ENCODE data around the gene PTGDS.

The PTGDS gene

GRCh38 chr9:137009938-137010732, 32.8 kb downstream of the PTGDS start:
- DNase-seq (ENCODE audit: low read depth): no peak

DNA sequence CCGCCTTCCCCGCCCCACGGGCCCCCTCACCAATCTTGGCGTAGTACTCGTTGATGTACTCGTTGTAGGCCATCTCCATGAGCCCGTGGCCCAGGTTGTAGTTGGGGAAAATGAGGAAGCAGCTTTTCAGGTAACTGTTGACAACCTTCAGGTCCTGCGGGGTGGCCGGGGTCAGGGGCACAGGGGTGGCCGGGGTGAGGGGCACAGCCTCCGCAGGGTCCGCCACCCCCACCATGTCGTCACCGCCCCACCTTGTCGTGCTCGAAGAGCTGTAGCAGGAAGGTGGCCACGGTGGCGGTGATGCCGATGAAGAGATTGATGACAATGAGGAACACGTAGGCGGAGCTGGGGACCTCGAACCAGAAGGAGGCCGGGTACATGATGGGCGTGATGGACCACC, 33.9 kb downstream of the PTGDS start:
- DNase-seq (ENCODE audit: low read depth): no peak

GRCh38 chr9:137011907-137012675, 34.8 kb downstream of the PTGDS start:
- DNase-seq (ENCODE audit: low read depth): no peak

DNA sequence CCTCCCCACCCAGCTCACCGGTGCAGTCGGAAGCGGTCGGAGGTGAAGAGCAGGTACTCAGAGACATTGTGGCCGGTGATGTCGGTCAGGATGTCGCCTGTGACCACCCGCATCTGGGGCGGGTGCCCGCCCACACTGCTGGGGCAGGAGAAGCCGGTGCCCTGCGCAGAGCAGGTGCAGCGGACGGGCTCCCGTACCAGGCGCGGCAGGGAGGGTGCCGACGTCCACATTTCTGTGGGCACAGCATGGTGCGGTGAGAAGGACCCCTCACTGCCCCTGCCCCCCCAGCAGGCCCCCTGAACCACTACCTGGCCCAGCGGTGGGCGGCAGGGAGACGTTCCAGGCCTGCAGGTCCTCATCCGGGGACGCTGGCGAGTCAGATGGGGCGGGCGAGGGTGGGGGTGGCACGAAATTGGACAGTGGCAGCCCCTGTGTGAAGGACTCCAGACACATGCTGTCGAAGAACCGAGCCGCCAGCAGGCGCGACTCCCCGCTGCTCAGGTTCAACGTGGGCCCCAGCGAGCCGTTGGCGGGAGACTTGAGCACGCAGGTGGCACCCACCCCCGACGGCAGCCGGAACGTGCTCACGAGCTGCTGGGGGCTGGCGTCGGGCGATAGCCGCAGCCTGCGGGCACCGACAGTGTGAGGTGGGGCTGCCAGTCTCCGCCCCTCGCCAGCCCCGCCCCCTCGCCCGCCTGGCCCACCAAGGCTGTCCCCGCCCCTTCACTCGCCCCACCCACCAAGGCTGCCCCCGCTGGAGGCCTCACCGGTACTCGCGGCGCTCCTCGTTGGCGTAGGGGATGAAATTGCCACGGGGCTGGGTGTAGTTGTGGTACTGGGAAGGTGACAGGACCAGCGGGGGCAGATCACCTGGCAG, 35.6 kb downstream of the PTGDS start:
- no peak for DNase-seq (ENCODE audit: low read depth)

DNA sequence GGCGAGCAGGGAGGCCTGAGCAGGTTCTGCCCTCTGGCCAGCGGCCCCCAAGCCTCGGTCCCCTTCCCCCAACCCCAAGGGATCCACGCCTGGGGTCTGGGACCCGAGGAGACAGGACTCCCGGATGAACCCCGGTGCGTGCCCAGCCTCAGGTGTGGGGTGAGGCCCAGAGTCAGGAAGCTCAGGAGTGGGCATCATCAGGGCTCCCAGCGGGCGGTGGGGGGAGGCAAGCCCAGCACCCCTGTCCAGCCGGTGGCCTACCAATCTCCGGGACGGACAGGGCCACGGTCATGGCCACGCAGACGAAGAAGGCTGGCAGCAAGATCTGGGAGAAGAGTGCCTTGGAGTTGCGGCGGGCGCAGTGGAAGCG, 36.3 kb downstream of the PTGDS start:
- DNase-seq (ENCODE audit: low read depth): no peak

GRCh38 chr9:137014166-137014565, 36.9 kb downstream of the PTGDS start:
- DNase-seq (ENCODE audit: low read depth): no peak

DNA sequence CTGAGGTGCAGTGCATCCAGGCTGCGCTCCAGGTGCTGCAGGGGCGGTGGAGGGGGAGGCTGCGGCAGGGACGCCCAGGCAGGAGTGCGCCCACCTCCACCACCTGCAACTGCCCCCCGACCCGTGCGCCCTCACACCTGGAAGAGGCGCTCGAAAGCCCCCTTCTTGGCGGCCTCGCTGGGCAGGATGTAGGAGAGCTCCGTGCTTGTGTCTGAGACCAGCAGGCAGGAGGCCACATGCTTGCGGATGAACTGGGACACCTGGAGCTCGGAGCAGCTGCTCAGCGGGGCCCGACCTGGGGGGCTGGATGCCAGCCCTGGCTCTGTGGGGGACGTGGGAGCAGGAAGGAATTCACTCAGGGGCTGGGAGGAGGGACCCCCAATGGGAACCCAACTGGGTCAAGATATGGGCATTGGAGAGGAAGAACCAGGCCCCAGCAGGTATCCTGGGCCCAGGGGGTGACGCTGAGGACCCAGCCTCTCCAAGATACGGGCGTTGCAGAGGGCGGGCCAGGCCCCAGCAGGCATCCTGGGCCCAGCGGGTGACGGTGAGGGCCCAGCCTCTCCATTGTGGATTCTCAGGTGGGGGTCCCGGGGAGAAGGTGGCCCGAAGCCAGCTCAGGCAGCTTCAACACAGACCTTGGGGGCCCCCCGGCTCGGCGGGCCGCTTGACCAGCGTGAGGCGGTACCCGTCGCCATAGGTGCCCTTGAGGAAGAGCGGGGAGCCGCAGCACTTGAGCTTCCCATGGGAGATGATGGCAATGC, 37.7 kb downstream of the PTGDS start:
- DNase-seq (ENCODE audit: low read depth): no peak

DNA sequence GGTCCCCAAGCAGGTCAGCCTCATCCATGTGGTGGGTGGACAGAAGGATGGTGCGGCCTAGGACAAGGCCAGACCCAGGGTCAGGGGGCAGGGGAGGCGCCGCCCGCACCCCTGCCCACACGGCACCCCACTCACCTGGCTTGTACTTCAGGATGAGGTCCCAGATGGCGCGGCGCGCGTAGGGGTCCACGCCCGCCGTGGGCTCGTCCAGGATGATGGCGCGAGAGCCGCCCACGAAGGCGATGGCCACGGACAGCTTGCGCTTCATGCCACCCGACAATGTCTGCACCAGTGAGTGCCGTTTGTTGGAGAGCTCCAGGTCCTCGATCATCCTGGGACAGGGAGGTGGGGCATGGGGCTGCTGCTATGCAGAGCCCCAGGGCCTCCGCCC, 38.2 kb downstream of the PTGDS start:
- DNase-seq (ENCODE audit: low read depth): no peak

DNA sequence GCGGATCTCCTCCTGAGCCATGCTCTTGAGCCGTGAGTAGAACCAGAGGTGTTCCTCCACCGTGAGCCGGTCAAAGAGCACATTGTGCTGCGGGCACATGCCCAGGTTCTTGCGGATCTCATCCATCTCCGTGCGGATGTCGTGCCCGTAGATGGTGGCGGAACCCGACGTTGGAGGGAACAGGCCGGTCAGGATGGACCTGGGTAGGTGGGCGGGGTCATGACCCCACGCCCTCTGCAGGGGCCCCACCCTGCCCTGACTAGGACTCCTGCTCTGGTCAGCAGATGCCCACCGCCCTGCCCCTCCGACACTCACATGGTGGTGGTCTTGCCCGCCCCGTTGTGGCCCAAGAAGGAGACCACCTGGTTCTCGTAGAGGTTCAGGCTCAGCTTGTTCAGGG, 38.7 kb downstream of the PTGDS start:
- no peak for DNase-seq (ENCODE audit: low read depth)

DNA sequence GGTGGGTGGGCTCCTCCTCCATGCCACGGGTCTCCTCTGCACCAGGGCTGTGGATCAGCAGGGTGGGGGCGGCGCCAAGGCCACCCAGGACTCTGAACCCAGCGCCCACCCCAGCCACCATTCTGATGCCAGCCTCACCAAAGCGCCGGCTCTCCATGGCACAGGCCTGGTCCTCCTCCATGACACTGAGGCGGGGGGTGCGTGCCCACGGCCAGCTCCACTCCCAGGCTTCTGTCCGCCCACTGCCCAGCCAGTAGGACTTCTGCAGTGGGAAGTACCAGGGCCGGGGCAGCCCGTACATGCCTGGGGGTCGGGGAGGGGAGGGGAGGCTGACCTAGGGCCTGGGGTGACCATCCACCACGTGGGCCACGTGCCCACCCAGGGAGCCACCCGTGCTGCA, 39.1 kb downstream of the PTGDS start:
- no peak for DNase-seq (ENCODE audit: low read depth)

DNA sequence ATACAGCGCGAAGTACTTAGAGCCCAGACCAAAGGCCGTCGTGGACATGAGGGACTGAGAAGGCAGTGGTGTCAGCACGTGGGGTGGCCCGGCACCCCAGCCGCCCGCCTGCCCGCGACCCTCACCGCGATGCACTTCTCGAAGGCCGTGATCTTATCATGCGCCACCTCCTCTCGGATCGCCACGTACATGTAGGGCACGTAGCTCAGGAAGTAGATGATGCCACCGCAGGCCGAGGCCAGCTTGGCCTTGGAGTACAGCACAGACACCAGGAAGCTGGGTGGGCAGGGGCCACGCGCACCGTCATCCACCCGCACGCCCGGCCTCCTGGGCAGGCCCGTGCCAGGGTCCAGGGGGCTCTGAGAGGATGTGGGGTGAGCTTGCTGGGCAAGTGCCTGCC, 39.8 kb downstream of the PTGDS start:
- no peak for DNase-seq (ENCODE audit: low read depth)

GRCh38 chr9:137017791-137018497, 40.6 kb downstream of the PTGDS start:
- no peak for DNase-seq (ENCODE audit: low read depth)

- no peak for DNase-seq (ENCODE audit: low read depth)
Measured at GRCh38 chr9:137018761-137019559, 41.7 kb downstream of the PTGDS start.

- no peak for DNase-seq (ENCODE audit: low read depth)
Measured at GRCh38 chr9:137019891-137020683, 42.8 kb downstream of the PTGDS start.

GRCh38 chr9:137020771-137021567, 43.7 kb downstream of the PTGDS start:
- no peak for DNase-seq (ENCODE audit: low read depth)

- DNase-seq (ENCODE audit: low read depth): no peak
Measured at GRCh38 chr9:137021568-137021978, 44.3 kb downstream of the PTGDS start.

GRCh38 chr9:137021979-137022661, 44.8 kb downstream of the PTGDS start:
- DNase-seq (ENCODE audit: low read depth): peak; percentile 62

GRCh38 chr9:137022662-137023008, 45.3 kb downstream of the PTGDS start:
- no peak for DNase-seq (ENCODE audit: low read depth)
